Activated CD8-positive, alpha-beta memory T cell treated with anti-CD3 and anti-CD28 coated beads, Interleukin-2, amount 50 U/mL, for 4 hours (primary cell): ENCODE measurements around the gene SLC25A53.
"Not testable (repeated sequence)": the region's sequence is repeated elsewhere in the genome, so short reads cannot be mapped to it uniquely, and the experiment has no call there.

ENCODE experiments used
- DNase-seq: peaks from one replicate; pipeline ENCODE4 v3.0.0-alpha.2; 2020

Gene SLC25A53

DNA sequence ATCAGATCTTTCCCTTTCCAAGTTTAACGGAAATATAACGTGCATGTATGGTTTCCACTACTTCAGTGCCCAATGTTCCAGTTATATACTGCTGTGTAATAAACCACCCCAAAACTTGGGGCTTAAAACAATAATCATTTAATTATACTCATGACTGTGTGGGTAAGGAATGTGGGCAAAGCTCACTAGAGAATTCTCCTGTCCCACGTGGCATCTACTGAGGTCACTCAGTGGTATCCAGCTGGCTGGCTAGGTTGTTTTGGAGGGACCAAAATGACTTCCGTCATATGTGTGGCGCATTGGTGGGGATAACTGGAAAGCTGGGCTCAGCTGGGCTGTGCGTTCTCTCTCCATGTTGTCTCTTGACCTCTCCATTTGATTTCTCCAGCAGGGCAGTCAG, 26.0 kb downstream of the SLC25A53 start:
- no peak for DNase-seq

DNA sequence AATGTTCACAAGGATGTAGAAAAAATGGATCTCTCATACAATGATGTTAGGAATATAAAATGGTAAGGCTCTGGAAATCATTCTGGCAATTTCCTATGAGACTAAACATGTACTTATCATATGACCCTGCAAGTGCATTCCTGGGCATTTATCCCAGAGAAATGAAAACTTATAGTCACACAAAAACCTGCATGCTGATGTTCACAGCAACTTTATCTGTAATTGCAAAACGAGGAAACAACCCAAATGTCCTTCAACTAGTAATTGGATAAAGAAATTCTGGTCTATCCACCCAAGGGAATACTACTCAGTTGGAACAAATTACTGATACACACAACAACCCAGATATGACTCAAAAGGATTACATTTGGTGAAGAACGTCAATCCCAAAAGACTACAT, 30.0 kb downstream of the SLC25A53 start:
- DNase-seq: no peak

DNA sequence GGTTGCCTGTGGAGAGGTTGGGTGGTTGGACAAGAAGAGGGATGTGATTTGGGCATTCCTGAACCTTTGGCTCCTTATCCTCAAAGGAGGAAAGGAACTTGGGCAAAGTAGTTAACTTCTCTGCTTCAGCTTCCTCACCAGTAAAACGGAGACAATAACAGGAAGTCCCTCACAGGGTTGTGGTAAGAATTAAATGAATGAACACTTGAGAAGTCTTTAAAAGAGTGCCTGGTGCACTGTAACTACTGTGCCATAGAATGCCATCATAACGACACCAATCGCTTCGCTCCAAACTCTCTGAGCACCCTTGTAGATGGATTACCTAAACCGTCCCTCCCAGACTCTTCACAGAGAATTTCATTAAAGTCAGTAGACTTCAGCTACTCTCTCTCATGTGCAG, 34.0 kb downstream of the SLC25A53 start:
- no peak for DNase-seq

DNA sequence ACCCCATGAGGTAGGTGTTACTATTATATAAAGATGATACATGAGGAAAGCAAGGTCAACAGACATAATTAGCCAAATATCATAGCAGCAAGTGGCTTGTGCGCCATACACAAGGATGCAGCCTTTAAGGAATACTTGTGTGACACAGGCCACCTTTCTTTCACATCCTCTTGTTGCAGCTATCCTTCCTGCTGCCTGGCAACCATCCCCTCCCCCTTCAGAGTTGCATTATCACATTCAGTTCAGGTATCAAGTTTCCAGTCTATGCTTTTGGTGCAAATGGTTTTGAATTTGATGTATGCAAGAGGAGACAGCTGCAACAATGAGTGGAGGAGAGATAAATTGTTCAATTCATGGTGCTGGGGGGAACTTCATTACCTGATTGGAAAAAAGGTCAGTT, 38.0 kb downstream of the SLC25A53 start:
- no peak for DNase-seq

DNA sequence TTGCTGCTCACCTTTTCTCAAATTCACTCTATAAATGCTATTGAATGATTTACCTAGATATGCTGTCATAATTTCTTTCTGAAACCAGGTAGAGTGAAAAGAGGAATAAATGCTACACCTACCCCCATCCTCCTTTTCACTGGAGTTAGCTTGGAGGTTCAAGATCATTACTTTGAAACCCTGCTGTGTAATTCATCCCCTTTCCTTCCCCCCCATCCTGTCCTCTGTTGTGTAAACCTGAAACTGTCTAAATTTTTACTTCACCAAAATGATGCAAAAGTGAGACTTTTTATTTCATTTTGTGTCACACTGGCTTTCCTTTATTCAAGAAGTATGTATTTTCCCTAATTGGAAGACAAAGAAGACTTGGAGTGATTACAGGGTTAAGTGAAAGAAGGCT, 39.0 kb downstream of the SLC25A53 start:
- DNase-seq: no peak

DNA sequence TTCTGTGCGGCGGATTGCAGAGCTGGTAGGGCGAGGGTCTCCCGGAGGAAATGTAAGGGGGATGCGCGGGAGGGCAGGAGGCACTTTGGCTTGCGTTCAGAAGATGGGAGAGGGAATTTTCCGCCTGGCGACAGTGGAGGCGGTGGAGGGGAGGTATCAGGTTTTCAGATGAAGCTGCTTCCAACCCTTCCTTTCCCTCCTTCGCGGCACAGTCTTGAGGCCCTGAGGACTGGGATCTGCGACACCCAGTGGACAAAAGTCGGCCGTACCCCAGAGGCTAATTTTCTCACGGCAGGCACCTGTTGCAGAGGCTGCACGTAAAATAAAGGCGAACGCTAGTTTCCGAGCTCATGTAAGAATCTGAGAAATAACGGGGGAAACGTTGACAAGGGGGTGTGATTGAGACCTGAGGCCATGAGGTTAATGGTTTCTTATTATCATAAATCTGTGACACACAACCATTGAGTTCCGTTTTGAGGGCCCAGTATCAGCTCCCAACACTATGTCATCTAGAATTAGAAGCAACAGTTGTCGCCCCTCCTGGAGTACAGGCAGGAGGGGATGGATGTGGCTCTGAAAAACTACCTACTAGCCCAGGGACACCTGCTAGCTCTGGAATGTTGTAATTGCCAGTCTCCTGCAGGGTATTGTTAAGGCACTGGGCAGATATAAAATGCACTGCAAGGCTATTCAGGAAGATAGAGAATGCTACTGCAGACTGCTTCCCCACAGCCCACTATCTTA, 43.4 kb downstream of the SLC25A53 start:
- DNase-seq: peak; percentile 41

DNA sequence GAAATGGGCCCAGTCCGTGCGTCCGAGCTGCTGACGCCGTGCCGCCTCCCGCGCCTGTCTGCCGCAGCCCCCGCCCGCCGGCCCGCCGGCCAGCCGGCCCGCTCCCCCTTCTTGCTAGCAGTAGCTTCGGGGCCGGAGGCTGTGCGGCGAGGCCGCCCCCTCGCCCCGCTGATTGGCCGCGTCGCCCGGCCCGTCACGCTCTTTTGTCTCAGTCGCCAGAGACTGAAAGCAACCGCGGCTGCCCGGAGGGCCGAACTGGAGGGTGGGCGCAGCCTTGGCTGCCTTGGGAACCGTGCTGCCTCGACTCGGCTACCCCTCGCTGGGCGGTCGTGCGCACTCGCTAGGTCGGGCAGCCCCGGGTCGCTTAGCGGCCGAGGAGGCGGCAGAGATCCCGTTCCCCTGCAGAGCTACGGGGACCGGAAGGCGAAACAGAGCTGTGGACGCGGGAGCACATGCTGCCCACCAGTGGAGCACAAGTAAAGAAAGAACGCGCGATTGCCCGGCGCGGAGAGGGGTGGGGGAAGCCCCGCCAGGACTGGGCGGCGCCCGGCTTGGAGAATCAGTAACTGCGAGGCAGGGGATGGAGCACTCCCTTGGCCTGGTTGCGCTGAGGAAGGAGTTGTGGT, 44.4 kb downstream of the SLC25A53 start, which contains the start of gene ZCCHC18:
Gene ZCCHC18 (plus strand): TSS at position 198 of the 626 bp plus-strand sequence. CDS start 1,589 bp downstream, outside the sequence.
- peak; percentile 28 for DNase-seq

DNA sequence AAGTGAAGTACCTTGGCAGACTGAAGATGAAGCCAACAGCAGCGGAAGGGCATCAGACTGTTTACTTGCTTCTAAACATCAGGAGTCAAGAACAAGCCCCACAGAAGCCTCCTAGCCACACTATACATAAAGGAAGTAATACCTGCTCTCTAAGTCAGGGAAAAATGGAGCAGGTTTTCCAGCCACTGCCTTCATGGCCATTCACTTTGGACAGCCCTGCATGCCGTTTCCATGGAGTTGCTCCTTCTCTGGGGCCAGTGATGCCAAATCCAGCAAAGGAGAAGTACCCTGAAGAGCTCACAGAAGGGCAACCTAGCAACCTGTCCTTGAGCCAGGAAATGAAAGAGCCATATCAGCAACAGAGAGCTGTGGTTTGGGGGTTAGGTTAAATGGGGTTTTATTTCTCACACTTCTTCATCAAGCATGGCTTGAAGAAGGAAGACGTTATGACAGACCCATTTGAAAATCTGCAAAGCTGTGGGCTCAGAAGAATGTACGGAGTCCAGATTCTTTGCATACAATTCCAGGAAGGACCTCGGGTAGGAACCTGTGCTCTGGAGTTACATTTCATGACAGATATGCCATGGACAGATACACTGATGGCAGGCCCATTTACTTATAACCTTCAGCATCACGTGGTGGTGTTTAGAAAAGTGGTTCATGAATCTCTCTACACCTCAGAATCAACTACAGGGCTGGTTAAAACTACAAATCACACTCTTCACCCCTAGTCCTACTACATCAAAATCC, 46.1 kb downstream of the SLC25A53 start:
- not testable (repeated sequence) for DNase-seq

DNA sequence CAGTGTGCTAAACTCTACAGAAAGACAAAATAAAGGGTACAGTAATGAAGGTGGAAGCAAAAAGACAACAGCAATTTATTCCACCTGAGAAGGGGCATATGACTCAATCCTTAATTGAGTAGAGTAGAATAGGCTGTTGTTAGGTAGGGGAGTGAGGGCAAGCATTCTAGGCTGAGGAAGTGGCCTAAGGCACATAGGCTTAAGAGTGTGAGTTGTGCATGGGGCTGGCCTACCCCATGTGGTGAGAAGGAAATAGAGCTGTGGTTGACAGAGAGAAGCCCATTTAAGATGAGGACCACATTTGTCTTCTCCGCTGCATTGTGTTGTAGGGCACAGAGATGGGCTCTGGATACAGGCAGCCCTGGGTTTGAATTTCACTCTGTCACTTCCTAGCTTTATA, 47.9 kb downstream of the SLC25A53 start:
- DNase-seq: no peak

DNA sequence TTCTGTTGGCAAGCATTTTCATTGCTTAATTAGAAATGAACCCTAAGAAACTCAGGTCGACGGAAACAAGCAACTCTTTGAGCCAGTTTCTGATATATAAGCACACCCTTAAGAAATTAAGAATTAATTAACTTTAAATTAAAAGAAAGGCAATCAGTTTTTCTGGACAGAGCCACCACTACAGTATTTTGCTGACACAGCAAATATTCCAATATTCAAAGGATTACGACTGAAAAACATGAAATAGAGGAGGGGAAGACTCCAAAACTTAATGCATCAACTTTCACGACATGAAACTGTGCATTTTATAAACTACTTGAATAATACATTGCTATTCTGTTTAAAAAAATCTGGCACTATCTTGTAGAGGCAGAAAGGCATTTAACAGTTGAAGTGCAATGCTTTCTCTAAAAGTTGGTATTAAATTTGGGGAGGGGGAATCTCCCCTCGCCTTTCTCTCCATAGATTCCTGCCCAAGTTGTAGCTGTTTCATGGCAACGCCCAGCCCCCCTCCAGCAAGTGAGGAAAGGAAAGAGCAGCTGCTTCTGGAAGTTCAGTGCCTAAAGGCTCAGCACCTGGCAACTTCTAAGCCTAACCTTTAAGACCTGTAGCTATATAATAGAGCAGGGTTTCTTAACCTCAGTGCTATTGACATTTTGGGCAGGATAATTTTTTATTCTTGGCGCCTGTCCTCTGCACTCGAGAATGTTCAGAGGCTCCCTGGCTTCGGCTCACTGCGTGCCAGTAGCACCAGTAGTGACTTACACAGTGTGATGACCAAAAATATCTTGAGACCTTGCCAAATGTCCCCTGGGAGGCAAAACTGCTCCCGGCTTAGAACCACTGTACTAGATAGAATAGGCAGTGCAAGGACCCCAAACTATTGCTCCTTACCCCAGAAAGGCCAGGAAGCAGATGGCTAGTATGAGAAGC, 51.2 kb downstream of the SLC25A53 start:
- no peak for DNase-seq

DNA sequence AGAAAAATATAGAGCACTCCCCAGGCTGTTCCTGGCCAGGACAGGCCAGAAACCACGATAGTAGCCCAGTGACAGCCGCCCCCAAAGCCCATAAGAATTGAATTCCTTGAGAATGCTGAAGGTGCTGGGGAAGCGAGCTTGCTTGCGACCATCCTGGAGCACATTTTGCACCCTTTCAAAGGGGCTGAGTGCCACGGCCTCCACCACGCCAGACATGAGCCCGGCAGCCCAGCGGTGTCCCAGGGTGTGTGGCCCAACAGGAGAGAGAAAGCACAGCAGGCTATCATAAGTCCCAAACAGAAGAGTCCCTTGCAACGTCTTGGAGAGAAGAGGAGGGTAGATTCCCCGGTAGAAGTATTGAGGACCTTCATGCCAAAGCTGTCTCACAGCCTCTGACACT, 52.1 kb downstream of the SLC25A53 start:
- DNase-seq: no peak

DNA sequence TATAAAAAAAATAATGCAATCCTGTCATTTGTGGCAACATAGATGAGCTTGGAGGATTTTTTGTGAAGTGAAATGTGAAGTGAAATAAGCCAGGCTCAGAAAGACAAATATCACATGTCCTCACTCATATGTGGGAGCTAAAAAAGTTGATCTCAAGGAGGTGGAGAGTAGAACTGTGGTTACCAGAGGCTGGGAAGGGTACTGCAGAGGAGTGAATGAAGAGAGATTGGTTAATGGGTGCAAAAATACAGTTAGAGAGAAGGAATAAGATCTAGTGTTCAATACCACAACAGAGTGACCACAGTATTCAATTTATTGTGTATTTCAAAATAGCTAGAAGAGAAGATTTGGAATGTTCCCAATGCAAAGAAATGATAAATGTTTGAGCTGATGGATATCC, 57.9 kb downstream of the SLC25A53 start:
- no peak for DNase-seq

DNA sequence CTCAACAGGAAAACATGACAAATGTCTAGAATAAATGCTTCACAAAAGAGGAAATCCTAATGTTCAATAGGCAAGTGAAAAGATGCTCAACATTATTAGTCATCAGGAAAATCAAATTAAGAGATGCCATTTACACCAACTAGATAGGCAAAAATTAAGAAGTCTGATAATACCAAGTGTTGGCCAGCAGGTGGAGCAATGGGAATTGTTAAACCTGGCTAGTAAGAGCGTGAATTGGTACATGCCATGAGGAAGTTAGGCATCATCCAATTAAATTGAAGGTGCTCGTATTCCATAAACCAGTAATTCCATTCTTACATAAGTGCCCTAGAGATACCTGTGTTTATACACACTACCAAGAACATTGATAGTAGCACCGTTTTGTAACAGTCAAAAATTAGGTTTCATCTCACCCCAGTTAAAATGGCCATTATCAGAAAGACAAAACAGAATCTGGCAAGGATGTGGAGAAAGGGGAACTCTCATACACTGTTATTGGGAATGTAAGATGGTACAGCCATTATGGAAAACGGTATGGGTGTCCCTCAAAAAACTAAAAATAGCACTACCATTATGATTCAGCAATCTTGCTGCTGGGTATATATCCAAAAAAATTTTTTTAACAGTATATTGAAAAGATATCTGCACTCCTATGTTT, 58.5 kb downstream of the SLC25A53 start:
- DNase-seq: peak; percentile 49

DNA sequence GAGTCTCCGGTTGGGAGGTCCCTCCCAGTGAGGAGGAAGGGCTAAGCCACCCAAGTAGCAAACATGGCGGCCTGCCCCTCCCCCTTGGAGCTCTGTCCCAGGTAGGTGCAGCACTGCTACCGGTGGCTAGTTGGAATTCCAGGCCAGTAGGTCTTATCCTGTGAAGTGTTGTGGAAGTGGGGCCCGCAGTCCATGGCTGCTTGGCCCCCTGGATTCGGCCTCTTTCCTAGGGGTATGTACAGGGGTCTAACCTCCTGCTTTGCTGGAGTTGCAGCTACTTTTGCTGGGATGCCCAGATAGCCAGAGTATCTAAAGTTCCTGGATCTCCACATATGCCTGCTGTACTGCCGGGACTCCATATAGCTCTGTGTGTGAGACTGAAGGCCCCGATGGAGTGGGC, 70.9 kb downstream of the SLC25A53 start:
- DNase-seq: no peak

DNA sequence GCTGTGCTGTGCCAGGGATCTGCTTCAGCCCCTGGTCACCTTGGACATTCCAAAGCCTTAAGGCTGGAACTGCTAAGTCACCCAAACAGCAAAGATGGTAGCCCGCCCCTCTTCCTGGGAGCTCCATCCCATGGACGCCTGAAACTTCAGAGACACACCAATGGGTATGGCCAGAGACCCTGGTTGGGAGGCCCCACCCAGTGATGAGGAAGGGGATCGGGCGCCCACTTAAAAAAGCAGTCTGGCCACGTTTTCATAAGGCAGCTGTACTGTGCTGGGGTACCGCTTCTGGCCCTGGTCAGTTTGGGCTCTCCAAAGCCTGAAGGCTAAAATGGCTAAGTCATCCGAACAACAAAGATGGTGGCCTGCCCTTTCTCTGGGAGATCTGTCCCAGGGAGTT, 71.3 kb downstream of the SLC25A53 start:
- DNase-seq: no peak

DNA sequence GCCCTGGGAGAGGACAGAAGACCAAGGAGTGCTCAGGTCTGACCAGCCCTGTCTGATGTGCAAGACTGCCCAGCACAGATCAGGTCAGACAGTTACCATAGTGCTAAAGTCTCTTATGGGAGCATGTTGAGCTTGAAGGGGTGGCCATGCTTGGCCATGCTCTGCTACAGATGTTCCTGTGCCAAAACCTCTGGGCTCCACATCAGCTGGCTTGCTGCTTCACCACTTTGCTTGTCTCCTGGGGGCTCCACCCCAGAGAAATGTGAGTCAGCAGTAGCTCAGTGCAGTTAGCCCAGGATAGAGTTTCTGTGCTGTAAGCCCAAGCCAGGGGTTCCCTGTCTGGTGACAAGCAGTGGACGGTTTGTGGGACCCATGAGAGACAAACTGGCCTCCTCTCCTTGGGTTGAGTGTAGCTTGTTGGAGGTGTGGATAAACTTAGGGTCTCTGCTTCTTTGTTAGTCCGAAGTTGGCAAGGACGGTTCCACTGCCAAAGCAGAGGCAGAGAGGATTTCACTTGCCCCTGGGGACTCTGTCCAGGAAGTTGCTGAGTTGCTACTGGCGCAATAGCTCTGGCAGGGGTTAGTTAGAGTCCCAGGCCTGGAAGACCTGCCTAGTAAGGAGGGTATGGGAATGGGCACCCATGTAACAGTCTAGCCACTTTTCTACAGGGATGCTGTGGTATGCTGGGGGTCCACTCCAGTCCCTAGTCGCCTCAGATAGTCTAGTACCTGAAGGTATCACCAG, 72.1 kb downstream of the SLC25A53 start:
- no peak for DNase-seq

DNA sequence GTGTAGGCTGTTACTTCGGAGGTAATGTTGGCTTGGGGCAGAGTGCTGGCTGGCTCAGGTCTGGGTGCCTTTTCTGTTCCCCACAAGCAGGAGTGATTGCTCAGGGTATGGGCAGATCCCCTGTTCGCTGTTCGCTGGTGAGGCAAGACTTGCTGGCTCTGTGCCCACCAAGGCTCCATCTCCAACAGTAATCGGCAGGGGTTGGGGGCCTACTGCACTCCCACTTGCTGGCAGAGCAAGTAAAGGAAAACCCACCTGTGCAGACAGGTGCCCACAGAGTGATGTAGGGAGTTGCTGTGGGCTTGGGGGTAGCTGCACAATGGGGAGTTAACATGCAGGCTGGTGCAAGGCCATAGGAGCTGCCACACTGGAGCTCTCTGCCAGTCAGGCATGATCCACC, 72.7 kb downstream of the SLC25A53 start:
- no peak for DNase-seq

DNA sequence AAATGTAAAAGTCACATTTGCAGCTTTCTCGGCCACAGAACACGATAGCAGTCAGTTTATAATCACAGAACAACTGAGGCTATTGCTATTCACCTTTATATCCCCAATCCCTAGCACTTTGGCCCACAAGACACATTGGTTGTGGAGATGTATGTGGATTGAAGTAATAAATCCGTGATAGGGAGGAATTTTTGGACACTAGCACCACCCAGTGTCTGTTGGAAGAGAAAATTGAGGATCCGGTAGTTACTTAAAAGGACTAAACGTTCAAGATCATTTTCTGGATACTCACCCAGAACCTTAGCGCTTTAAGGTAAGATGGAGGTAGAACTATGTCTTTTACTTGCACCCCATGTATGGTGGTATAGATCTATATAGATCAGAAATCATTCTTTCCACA, 79.0 kb downstream of the SLC25A53 start:
- not testable (repeated sequence) for DNase-seq

DNA sequence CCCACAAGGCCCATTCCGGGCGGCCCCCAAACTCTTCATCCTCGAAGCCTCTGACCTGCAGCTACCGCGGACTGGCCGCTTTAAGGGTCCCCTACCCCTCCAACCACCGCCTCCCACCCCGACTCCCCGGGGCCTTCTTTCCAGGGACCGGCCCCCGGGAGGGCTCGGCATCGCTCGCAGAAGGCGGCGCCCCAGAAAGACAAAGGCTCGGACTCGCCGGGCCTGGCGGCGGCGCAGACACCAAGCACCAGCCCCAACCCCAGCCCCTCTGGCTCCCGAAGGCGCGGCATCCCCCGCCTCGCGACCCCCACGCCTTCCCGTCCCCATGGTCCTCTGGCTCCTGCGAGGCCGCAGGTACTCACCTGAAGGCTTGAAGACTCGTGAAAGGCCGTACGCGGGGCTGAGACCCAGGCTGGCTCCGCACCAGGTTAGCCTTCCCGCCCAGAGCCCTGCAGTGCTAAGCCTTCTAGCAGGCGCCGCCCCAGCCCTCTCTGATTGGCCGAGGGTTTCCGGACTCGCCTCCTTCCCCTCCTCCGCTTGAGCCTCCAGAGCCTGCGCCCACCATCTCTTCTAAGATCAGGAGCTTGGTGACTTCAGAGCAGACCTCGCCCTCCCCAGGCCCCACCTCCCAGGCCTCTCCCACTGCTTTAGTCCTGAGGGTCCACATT, 80.9 kb downstream of the SLC25A53 start, which contains the start of gene TMSB15C:
Gene TMSB15C (minus strand): TSS at position 459 of the 668 bp plus-strand sequence.
- DNase-seq: not testable (repeated sequence)

DNA sequence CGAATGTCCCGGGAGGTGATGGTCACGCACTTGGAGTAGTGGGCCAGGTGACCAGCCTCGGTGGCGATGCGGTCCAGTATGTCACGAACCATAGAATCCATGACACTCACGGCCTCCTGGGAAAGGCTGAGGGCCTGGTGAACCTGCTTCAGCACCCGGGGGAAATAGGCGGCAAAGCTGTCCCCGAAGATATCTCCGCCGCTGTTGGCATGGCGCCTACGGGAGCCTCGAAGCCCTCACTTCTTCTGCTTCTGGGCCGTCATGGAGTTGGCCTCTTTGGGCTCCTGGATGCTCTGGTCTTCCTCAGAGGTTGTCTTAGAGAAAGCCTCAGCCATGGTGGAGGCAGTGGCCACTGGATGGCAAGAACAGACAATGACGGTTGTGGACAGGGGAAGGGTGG, 94.2 kb downstream of the SLC25A53 start:
- DNase-seq: not testable (repeated sequence)

DNA sequence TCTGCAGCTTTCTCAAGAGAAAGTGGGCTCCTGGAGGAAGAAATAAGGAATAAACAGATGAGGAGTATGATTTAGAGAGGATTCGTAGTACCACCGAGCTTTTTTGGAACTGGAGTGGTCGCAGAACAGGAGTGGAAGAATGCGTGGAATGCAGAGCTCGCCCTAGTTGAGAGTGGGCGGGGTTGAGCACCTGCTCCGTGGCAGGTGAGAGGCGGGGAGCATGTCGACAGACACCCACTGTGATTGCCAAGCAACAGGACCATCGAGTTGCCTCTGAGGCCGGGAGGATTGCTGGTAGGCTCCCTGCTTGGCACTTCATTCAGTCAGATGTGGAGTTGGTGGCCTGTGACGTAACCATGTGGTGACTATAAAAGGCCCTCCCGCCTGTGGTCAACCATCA, 101.9 kb downstream of the SLC25A53 start:
- DNase-seq: not testable (repeated sequence)
